Activated naive CD4-positive, alpha-beta T cell treated with anti-CD3 and anti-CD28 coated beads, Interleukin-2, amount 50 U/mL, for 72 hours (primary cell): ENCODE measurements around the gene AQP12A. TPM values are rescaled to one million over a fixed set of nuclear protein-coding genes. Genes with fewer than 3 reads are reported as not detected.
"Not testable (repeated sequence)": the region's sequence is repeated elsewhere in the genome, so short reads cannot be mapped to it uniquely, and the experiment has no call there.

Source experiments
- ATAC-seq, 2 donors: fragments of 150-1000 bp; cut with Tn5 transposase; 2 replicates each; pipeline ENCODE4 v1.10.0; 2021; ENCODE audit warnings: mild to moderate bottlenecking in 2 of 2, moderate library complexity in 2 of 2
- DNase-seq, 2 donors: peaks; one replicate each; pipeline ENCODE4 v3.0.0; 2021 to 2022; ENCODE audit warnings: low spot score in 2 of 2
- H3K27ac Mint-ChIP-seq, 2 donors: one replicate each; pipeline ENCODE4 v1.8.0; 2022; ENCODE audit warnings: mild to moderate bottlenecking in 2 of 2, mixed read lengths in 2 of 2
- H3K36me3 Mint-ChIP-seq, 2 donors: one replicate each; pipeline ENCODE4 v1.8.0; 2022; ENCODE audit warnings: mixed read lengths in 2 of 2
- H3K9me3 Mint-ChIP-seq, 2 donors: one replicate each; pipeline ENCODE4 v1.8.0; 2022; ENCODE audit warnings: mixed read lengths in 2 of 2
- total RNA-seq, 2 donors: library from RNA; stranded (reverse); gene quantifications; one replicate each; pipeline ENCODE4 v1.2.3, GENCODE V29; 2022

AQP12A gene
- not detected for total RNA-seq

GRCh38 chr2:240691631-240692420 is at the start of gene AQP12A:
AQP12A (plus strand) TSS chr2:240691866; CDS start chr2:240691914, 48 bp downstream.
- H3K36me3 Mint-ChIP-seq, H3K9me3 Mint-ChIP-seq, H3K27ac Mint-ChIP-seq, DNase-seq, ATAC-seq: not testable (repeated sequence)

- Mint-ChIP-seq H3K36me3 (no peaks in the 10 kb centered on the region), H3K9me3 (no peaks in the 10 kb centered on the region), H3K27ac (no peak overlapping the region)
- ATAC-seq: no peak
- peak in 1 of 2 donors; percentile 47 for DNase-seq
Measured at GRCh38 chr2:240642061-240642805, 49.4 kb upstream of the AQP12A start.

GRCh38 chr2:240642806-240643092 is 48.9 kb upstream of the AQP12A start:
- no peak overlapping the region for H3K27ac Mint-ChIP-seq
- H3K36me3 Mint-ChIP-seq: no peaks in the 10 kb centered on the region
- no peaks in the 10 kb centered on the region for H3K9me3 Mint-ChIP-seq
- no peak for DNase-seq
- ATAC-seq: no peak

- ATAC-seq: no peak
- Mint-ChIP-seq H3K36me3 (no peaks in the 10 kb centered on the region), H3K9me3 (no peaks in the 10 kb centered on the region), H3K27ac (no peak overlapping the region)
- no peak for DNase-seq
Measured at GRCh38 chr2:240643093-240643810, 48.4 kb upstream of the AQP12A start.

GRCh38 chr2:240643811-240644150 is 47.9 kb upstream of the AQP12A start:
- no peak overlapping the region for H3K27ac Mint-ChIP-seq
- ATAC-seq: no peak
- no peaks in the 10 kb centered on the region for H3K36me3 Mint-ChIP-seq
- DNase-seq: no peak
- H3K9me3 Mint-ChIP-seq: no peaks in the 10 kb centered on the region

- Mint-ChIP-seq H3K27ac (no peak overlapping the region), H3K36me3 (no peaks in the 10 kb centered on the region), H3K9me3 (no peaks in the 10 kb centered on the region)
- no peak for ATAC-seq
- DNase-seq: peak in 1 of 2 donors; percentile 48
Measured at GRCh38 chr2:240644171-240644651, 47.5 kb upstream of the AQP12A start.

- H3K9me3 Mint-ChIP-seq: no peaks in the 10 kb centered on the region
- no peak overlapping the region for H3K27ac Mint-ChIP-seq
- ATAC-seq (no peak), DNase-seq (peak in 1 of 2 donors; percentile 48)
- no peaks in the 10 kb centered on the region for H3K36me3 Mint-ChIP-seq
Measured at GRCh38 chr2:240644859-240645301, 46.8 kb upstream of the AQP12A start.

- no peaks in the 10 kb centered on the region for H3K36me3 Mint-ChIP-seq
- H3K27ac Mint-ChIP-seq: no peak overlapping the region
- DNase-seq (no peak), ATAC-seq (no peak)
- no peaks in the 10 kb centered on the region for H3K9me3 Mint-ChIP-seq
Measured at GRCh38 chr2:240645346-240645745, 46.3 kb upstream of the AQP12A start.

GRCh38 chr2:240645801-240646175 is 45.9 kb upstream of the AQP12A start:
- Mint-ChIP-seq H3K27ac (no peak overlapping the region), H3K36me3 (no peaks in the 10 kb centered on the region), H3K9me3 (no peaks in the 10 kb centered on the region)
- no peak for ATAC-seq
- no peak for DNase-seq

GRCh38 chr2:240646176-240646899 is 45.3 kb upstream of the AQP12A start:
- DNase-seq: no peak
- Mint-ChIP-seq H3K27ac (no peak overlapping the region), H3K36me3 (no peaks in the 10 kb centered on the region), H3K9me3 (no peaks in the 10 kb centered on the region)
- ATAC-seq: no peak

GRCh38 chr2:240646900-240647502 is 44.7 kb upstream of the AQP12A start:
- DNase-seq: peak in 1 of 2 donors; percentile 47
- Mint-ChIP-seq H3K27ac (no peak overlapping the region), H3K36me3 (no peaks in the 10 kb centered on the region), H3K9me3 (no peaks in the 10 kb centered on the region)
- no peak for ATAC-seq

GRCh38 chr2:240647503-240648154 is 44.0 kb upstream of the AQP12A start:
- DNase-seq (no peak), ATAC-seq (no peak)
- Mint-ChIP-seq H3K27ac (peak overlapping the region; percentile 22 to 37), H3K9me3 (no peaks in the 10 kb centered on the region), H3K36me3 (no peaks in the 10 kb centered on the region)

- DNase-seq (peak in 1 of 2 donors; percentile 25), ATAC-seq (no peak)
- no peaks in the 10 kb centered on the region for H3K9me3 Mint-ChIP-seq
Measured at GRCh38 chr2:240648155-240648649, 43.5 kb upstream of the AQP12A start.

GRCh38 chr2:240648650-240649275 is 42.9 kb upstream of the AQP12A start:
- Mint-ChIP-seq H3K27ac (peak overlapping the region; percentile 36 to 37), H3K9me3 (no peaks in the 10 kb centered on the region), H3K36me3 (no peaks in the 10 kb centered on the region)
- no peak for ATAC-seq
- no peak for DNase-seq

More at GRCh38 chr2:240648155-240648649, 43.5 kb upstream of the AQP12A start:
- H3K27ac Mint-ChIP-seq: peak overlapping the region; percentile 22 to 37
- H3K36me3 Mint-ChIP-seq: no peaks in the 10 kb centered on the region

- no peaks in the 10 kb centered on the region for H3K36me3 Mint-ChIP-seq
- DNase-seq: no peak
- H3K9me3 Mint-ChIP-seq: no peaks in the 10 kb centered on the region
- ATAC-seq: no peak
- no peak overlapping the region for H3K27ac Mint-ChIP-seq
Measured at GRCh38 chr2:240649331-240649730, 42.3 kb upstream of the AQP12A start.
